AG20443 (cell line): Measurements from ENCODE around the gene POGLUT2.

Experiments
- DNase-seq: peaks from one replicate; pipeline ENCODE4 v3.0.0; 2012; ENCODE audit warnings: low spot score, mixed read lengths

The POGLUT2 gene

DNA sequence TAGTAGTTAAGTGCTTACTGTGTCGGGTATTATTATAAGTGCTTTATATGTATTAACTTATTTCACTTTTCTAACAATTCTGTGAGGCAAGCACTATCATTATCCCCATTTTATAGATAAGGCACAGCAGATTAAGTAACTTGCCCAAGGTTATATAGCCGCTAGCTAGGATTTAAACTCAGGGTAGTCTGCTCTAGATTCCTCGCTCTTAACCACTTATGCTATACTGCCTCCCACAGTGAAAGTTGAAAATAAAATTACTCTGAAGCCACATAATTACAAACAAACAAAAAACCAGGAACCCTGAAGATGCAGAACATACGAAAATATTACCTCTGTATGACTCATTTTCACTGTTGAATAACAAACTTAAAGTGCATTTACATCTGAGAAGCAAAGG, 29.1 kb downstream of the POGLUT2 start:
- no peak for DNase-seq

DNA sequence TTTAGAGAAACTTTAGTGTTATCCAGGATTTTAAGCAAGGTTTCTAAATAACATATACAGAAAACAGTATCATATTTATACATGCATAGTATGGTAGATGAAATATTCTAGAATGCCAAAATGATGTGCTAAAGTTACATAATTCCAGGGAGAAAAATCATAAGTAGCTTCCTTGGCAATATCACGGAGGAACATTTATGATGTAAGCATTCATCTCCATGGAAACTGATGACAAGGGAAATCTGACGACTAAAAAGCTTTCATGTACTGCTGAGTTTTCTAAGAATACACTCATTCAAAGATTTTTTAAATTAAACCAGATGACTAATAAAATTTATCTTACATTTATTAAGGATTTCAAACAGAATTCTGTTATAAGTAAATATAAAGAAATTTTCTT, 29.9 kb downstream of the POGLUT2 start:
- DNase-seq: no peak

DNA sequence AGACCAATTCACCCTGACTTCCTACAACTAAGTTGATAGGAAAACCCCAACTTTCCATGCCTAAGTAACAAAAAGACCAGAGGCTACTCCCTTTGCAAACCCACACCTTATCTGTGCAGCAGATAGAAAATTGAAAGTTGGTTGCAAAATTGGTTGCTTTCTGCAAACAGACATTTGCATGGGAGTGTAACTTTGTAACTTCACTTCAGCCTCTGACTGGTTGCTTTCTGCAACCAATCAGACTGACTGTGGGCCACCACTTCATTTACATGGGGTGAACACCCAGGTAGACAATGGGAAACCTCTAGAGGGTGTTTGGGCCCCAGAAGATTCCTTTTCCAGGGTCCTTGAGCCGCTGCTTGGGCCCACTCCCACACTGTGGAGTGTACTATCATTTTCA, 35.0 kb downstream of the POGLUT2 start:
- no peak for DNase-seq

DNA sequence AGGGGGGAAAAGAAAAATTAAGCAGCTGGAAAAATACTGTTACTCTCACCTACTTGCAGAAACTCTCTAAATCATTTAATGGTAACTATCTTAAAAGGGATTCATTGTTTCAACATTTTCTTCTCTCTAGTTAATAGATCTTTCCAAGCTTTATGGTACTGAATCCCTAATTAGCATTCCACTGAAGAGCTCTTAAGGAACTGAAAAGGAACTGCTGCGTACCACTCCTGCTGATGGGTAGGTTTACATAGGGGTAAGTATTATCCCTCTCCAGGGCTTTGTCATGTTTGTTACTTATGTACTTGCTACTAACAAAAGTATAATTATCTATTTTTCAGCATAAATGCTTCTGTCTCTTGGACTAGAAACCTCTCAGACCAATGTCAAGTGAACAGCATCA, 37.7 kb downstream of the POGLUT2 start:
- no peak for DNase-seq

DNA sequence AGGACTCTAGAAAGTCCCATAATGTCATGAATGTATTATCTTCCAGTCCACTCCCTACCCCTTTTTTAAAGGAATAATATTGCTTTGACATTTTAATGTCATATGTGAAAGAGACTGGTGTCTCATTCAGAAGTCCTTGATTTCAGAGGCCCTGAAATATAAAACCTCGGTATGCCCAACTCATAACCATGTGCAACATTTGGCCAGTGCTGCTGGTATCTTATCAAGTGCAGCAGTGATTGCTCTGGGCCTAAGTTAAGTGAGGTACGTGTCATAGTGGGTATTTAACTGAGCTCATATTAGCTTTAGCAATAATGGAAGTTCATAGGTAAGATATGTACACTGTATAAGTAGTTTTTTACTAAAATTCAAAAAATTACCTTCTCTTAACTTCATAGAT, 39.9 kb downstream of the POGLUT2 start:
- no peak for DNase-seq

DNA sequence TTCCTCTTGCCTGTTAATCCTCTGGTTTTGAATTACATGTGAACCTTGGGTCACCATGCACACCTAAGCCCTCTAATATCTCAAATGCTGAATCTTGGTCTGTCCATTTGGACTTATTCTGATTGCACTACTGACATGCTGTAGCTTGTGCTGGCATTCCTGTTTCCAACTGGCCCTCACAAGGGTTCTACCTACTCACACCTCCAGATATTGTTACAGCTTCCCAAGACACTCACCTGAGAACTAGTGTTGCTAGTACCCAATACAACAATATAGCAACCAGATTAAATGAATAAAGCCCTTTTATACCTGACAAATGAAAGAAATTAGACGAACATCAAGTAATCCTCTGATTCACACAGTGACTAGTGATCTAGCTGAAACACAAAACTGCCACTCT, 41.8 kb downstream of the POGLUT2 start:
- no peak for DNase-seq

DNA sequence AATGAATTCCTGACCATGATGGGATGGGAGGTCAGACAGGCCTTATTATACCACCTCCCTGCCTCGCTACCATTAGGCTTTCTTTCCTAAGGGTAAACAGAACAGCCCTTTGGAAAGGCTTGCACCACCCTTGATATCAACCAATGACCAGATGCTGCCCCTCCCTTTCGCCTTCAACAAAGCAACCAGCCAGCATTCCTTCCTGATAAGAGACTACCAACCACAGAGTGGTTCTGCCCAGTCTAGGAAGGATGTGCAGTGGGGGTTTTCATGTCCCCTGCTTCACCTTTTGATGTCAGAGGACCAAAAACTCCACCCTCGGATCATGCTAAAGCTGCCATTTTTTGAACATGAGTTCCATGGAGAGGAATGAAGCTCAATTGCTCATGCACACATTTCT, 46.9 kb downstream of the POGLUT2 start:
- DNase-seq: no peak

DNA sequence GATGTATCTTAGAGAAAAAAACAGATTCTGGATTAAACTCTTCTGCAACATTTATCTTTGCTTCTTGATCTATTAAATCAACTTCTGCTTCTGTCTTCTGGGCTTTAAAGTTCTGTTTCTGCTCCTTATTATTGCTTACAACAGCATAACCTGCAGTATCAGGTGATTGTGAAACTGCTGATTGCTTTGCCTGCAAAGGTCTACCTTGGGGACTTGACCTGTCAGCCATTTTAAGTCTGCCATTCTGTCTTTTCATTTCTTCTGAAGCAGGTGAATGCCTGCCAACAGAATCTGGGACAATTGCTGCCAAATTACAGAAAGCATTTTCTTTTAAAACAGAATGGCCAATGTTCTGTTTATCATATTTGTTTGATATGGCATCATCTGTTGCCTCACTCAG, 56.3 kb downstream of the POGLUT2 start:
- DNase-seq: no peak

DNA sequence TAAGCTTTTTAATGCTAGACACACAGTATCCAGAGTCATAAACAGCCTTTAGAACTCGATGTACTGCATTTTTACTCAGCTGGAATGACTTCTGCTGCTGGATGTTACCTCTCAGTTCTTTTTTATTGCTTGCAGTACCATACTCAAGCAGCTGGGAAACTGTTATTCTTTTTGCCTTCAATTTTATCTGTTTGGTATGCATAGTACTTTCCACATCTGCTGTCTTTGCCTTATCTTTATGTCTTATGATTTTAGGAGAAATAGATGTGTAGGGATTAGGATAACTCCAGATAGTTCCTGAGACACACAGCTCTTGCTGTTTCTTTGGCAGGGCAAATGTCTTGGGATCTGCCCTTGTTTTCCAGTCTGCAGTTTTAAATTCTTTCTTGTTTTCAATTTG, 56.7 kb downstream of the POGLUT2 start:
- DNase-seq: no peak
